SK-N-SH (cell line): ENCODE measurements around the gene CNPY4. TPM values are rescaled to one million over a fixed set of nuclear protein-coding genes. Genes with fewer than 3 reads are reported as not detected.

ENCODE experiments used
- CTCF ChIA-PET: fragments of 300-600, 350-600 bp; formaldehyde crosslinking; extraction: SDS; loops from one replicate; lab custom pipeline; 2021; lab: Yijun Ruan, JAX
- POLR2A ChIA-PET: fragments of 350-600 bp; sonication (Branson Sonifier 250); formaldehyde crosslinking; extraction: SDS; loops from one replicate; lab custom pipeline; 2020; ENCODE audit warnings: antibody characterized with exemption, inconsistent platforms; lab: Yijun Ruan, JAX
- DNase-seq: peaks from one replicate; pipeline ENCODE4 v3.0.0; 2012
- H2AFZ ChIP-seq: fragments of 200-600 bp; sonication (generic); 2 replicates; pipeline ENCODE4 v1.8.1; 2016; ENCODE audit warnings: antibody characterized with exemption, mild to moderate bottlenecking, low read depth
- H3F3A ChIP-seq: fragments of 200-600 bp; sonication (generic); replicated peaks from 2 replicates; pipeline ENCODE3; 2016; ENCODE audit warnings: antibody characterized with exemption, mild to moderate bottlenecking; ENCODE audit not compliant: insufficient read depth
- H3K27ac ChIP-seq, 2 experiments: fragments of 200-500 bp in 1 of 2; fragments of 200-600 bp in 1 of 2; sonication (Bioruptor generic) in 1 of 2; sonication (generic), shearing (Covaris generic) in 1 of 2; 2 replicates each; pipeline versions ENCODE4 v1.5.1 to v1.6.1; 2014 to 2016; ENCODE audit warnings: low read depth in 2 of 2, inconsistent platforms in 1 of 2, low read length in 1 of 2, mild to moderate bottlenecking in 1 of 2, mixed read lengths in 1 of 2
- H3K27me3 ChIP-seq: fragments of 200-600 bp; sonication (generic), shearing (Covaris generic); 2 replicates; pipeline ENCODE4 v1.6.1; 2016; ENCODE audit warnings: mixed run types; ENCODE audit not compliant: insufficient read depth
- H3K36me3 ChIP-seq, 2 experiments: fragments of 200-500 bp in 1 of 2; fragments of 200-600 bp in 1 of 2; sonication (Bioruptor generic) in 1 of 2; sonication (generic) in 1 of 2; replicated peaks in 1 of 2; 2 replicates each; pipeline versions ENCODE3 to v1.5.1; 2014 to 2016; ENCODE audit warnings: low read length in 1 of 2, mild to moderate bottlenecking in 1 of 2; ENCODE audit not compliant: insufficient read depth in 2 of 2, control insufficient read depth in 1 of 2
- H3K4me1 ChIP-seq, 2 experiments: fragments of 200-500 bp in 1 of 2; fragments of 200-600 bp in 1 of 2; sonication (Bioruptor generic) in 1 of 2; sonication (generic), shearing (Covaris generic) in 1 of 2; 2 replicates each; pipeline versions ENCODE4 v1.5.1 to v1.6.1; 2014 to 2016; ENCODE audit warnings: low read depth in 1 of 2, low read length in 1 of 2, mixed run types in 1 of 2; ENCODE audit not compliant: insufficient read depth in 2 of 2, control insufficient read depth in 1 of 2
- H3K4me2 ChIP-seq: fragments of 200-600 bp; sonication (generic), shearing (Covaris generic); 2 replicates; pipeline ENCODE4 v1.6.1; 2017; ENCODE audit warnings: mixed run types
- H3K4me3 ChIP-seq, 2 experiments: fragments of 200-500 bp in 1 of 2; fragments of 200-600 bp in 1 of 2; sonication (Bioruptor generic) in 1 of 2; sonication (generic), shearing (Covaris generic) in 1 of 2; 2 replicates each; pipeline versions ENCODE4 v1.5.1 to v1.8.1; 2014 to 2016; ENCODE audit warnings: low read depth in 2 of 2, inconsistent platforms in 1 of 2, low read length in 1 of 2, mild to moderate bottlenecking in 1 of 2, mixed read lengths in 1 of 2, moderate library complexity in 1 of 2
- H3K79me2 ChIP-seq: fragments of 200-600 bp; sonication (generic); 2 replicates; pipeline ENCODE4 v1.8.1; 2017; ENCODE audit warnings: mild to moderate bottlenecking; ENCODE audit not compliant: insufficient read depth
- H3K9ac ChIP-seq: fragments of 200-600 bp; sonication (generic); 2 replicates; pipeline ENCODE4 v1.6.1; 2017; ENCODE audit warnings: mixed run types
- H3K9me2 ChIP-seq: fragments of 200-600 bp; sonication (generic); 2 replicates; pipeline ENCODE4 v1.6.1; 2017; ENCODE audit warnings: mixed run types
- H3K9me3 ChIP-seq: fragments of 200-600 bp; sonication (generic); 2 replicates; pipeline ENCODE4 v1.6.1; 2017; ENCODE audit warnings: mixed run types, mild to moderate bottlenecking, moderate library complexity
- H4K20me1 ChIP-seq: fragments of 200-600 bp; sonication (generic); 2 replicates; pipeline ENCODE4 v1.6.1; 2017; ENCODE audit warnings: mild to moderate bottlenecking, mixed run types; ENCODE audit not compliant: insufficient read depth
- FOXJ3 ChIP-seq: sonication (generic); formaldehyde crosslinking; IDR thresholded peaks from 2 replicates; pipeline ENCODE4 v1.5.1; 2020; ENCODE audit warnings: mild to moderate bottlenecking, missing genetic modification reagents
- GABPA ChIP-seq: IDR thresholded peaks from 2 replicates; pipeline ENCODE4 v1.4.0; 2012; ENCODE audit warnings: low read depth, mild to moderate bottlenecking
- JUND ChIP-seq: IDR thresholded peaks from 2 replicates; pipeline ENCODE4 v1.4.0; 2012
- MXI1 ChIP-seq: IDR thresholded peaks from 2 replicates; pipeline ENCODE4 v1.6.1; 2012; ENCODE audit warnings: mild to moderate bottlenecking, low read depth, low read length, improper control_type of control experiment
- NFIC ChIP-seq: IDR thresholded peaks from 2 replicates; pipeline ENCODE4 v1.4.0; 2012; ENCODE audit warnings: borderline replicate concordance
- RFX5 ChIP-seq: IDR thresholded peaks from 2 replicates; pipeline ENCODE4 v1.6.1; 2012; ENCODE audit warnings: mild to moderate bottlenecking, improper control_type of control experiment, low read length
- RXRA ChIP-seq: IDR thresholded peaks from 2 replicates; pipeline ENCODE4 v1.4.0; 2012; ENCODE audit warnings: low read depth, mild to moderate bottlenecking, borderline replicate concordance
- SMC3 ChIP-seq: IDR thresholded peaks from 2 replicates; pipeline ENCODE4 v1.6.1; 2012; ENCODE audit warnings: low read depth, low read length, improper control_type of control experiment
- TAF1 ChIP-seq: IDR thresholded peaks from 2 replicates; pipeline ENCODE4 v1.6.1; 2012; ENCODE audit warnings: low read depth, mild to moderate bottlenecking, low read length, moderate library complexity, borderline replicate concordance
- WGBS: methylation state at CpG from one replicate; pipeline ENCODE4 v1.1.6; 2017; ENCODE audit warnings: low lambda C conversion rate; 5-methylcytosine and 5-hydroxymethylcytosine counted together
- polyA plus RNA-seq, 3 experiments: library from polyadenylated mRNA; depleted of rRNA; stranded (reverse); fragments of >200 nt; gene quantifications; 2 replicates each; pipeline ENCODE4 v1.2.3, GENCODE V29; 2012
- TF ChIP-seq, protein P1 (sequence below): IDR thresholded peaks from 2 replicates; pipeline ENCODE4 v1.6.1; 2012; ENCODE audit warnings: mild to moderate bottlenecking, low read depth, low read length, moderate library complexity
- TF ChIP-seq, protein P2 (sequence below): fragments of 150-350 bp; IDR thresholded peaks from 2 replicates; pipeline ENCODE4 v1.6.1; 2017; ENCODE audit warnings: antibody characterized with exemption, low read length, low read depth, borderline replicate concordance
- TF ChIP-seq, protein P3 (sequence below): IDR thresholded peaks from 2 replicates; pipeline ENCODE4 v1.4.0; 2012; ENCODE audit warnings: low read depth

Gene CNPY4
- polyA plus RNA-seq, 1 of the 3 experiments (the other 2 are of a cell fraction), result 52.0 TPM

DNA sequence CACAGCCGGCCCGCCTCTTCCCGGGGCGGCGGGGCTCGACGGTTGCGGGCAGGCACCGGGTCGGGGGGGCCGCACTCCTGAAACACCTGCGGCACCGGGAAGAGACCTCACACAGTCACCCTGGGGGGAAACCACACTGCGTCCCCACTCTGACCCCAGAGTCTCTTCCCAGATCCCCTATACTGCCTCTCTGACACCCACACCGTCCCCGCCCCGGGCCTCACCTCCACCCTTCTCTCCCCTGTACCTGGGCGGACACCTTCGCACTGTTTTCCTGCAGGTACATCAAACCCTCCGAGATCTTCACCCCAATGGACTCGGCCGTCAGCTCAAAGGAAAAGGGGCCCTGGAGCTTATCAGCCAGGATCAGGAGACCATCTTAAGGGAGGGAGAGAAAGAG is 52.4 kb downstream of the CNPY4 start:
- peaks cover 0 to 31% of the 10 kb centered on the region in 2 experiments; a peak in 1 of 4 replicates for H3K4me1 ChIP-seq
- POLR2A ChIA-PET, result no interaction called here
- no peak overlapping the region for H3K27ac ChIP-seq
- no peaks in the 10 kb centered on the region for H3K9me3 ChIP-seq
- peaks cover 6 to 21% of the 10 kb centered on the region in 2 experiments for H3K36me3 ChIP-seq
- WGBS, result 95% methylated on average over 22 of the region's 22 CpGs
- no peak for DNase-seq
- H3K4me2 ChIP-seq, result no peak overlapping the region
- no peaks in the 10 kb centered on the region for H4K20me1 ChIP-seq
- H3K4me3 ChIP-seq, result no peak overlapping the region
- peaks cover 18% of the 10 kb centered on the region for H3F3A ChIP-seq
- no peak overlapping the region for H2AFZ ChIP-seq
- peaks cover 13% of the 10 kb centered on the region for H3K79me2 ChIP-seq
- CTCF ChIA-PET, result interaction anchor here (2.7 kb wide), 1 partner anchor 41 kb away, joined by 11 read pairs; no protein-coding TSS in a partner anchor
- TF ChIP-seq RFX5 (no peak), NFIC (no peak), MXI1 (no peak)
- TF ChIP-seq, protein P1, sequence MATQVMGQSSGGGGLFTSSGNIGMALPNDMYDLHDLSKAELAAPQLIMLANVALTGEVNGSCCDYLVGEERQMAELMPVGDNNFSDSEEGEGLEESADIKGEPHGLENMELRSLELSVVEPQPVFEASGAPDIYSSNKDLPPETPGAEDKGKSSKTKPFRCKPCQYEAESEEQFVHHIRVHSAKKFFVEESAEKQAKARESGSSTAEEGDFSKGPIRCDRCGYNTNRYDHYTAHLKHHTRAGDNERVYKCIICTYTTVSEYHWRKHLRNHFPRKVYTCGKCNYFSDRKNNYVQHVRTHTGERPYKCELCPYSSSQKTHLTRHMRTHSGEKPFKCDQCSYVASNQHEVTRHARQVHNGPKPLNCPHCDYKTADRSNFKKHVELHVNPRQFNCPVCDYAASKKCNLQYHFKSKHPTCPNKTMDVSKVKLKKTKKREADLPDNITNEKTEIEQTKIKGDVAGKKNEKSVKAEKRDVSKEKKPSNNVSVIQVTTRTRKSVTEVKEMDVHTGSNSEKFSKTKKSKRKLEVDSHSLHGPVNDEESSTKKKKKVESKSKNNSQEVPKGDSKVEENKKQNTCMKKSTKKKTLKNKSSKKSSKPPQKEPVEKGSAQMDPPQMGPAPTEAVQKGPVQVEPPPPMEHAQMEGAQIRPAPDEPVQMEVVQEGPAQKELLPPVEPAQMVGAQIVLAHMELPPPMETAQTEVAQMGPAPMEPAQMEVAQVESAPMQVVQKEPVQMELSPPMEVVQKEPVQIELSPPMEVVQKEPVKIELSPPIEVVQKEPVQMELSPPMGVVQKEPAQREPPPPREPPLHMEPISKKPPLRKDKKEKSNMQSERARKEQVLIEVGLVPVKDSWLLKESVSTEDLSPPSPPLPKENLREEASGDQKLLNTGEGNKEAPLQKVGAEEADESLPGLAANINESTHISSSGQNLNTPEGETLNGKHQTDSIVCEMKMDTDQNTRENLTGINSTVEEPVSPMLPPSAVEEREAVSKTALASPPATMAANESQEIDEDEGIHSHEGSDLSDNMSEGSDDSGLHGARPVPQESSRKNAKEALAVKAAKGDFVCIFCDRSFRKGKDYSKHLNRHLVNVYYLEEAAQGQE, result no peak
- no peaks in the 10 kb centered on the region for H3K9me2 ChIP-seq
- no peak overlapping the region for H3K9ac ChIP-seq
- no peaks in the 10 kb centered on the region for H3K27me3 ChIP-seq

DNA sequence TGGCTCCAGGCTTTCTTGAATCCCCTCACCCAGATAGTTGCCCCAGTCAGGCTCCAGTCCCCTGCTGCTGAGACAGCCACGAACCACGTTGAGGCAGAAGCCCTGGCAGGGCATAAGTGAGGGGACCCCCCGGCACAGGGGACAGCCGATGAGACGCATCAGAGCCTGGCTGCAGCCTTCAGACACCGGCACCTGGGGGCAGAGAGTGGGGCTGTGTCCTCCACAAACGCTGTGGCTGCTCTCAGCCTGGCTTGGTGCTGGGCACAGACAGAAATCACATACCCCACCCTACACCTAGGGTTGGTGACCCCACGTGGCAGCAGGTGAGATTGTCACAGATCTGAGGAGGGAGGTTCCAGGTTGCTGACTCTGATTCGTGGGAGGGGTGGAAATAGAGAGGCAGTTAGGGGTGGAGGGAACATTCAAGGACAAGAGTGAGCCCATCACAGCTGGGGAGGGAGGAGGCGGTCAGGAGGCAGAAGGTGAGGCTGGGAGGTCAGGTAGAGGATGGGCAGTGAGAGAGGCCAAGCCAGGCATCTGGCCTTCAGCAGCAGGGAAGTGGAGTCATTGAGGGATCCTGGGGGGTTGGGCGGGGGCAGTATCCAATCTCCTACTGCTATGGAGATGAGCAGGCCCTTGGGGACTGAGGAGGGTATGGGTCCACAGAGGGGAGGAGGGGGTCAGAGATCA is 54.5 kb downstream of the CNPY4 start:
- Histone ChIP-seq H3F3A (peaks cover 14% of the 10 kb centered on the region), H4K20me1 (no peaks in the 10 kb centered on the region), H3K4me2 (no peak overlapping the region), H3K79me2 (peaks cover 15% of the 10 kb centered on the region), H2AFZ (no peak overlapping the region), H3K9me3 (no peaks in the 10 kb centered on the region), H3K4me3 (no peak overlapping the region), H3K27me3 (no peaks in the 10 kb centered on the region), H3K4me1 (peaks cover 0 to 16% of the 10 kb centered on the region in 2 experiments; a peak in 1 of 4 replicates), H3K9ac (no peak overlapping the region), H3K9me2 (no peaks in the 10 kb centered on the region), H3K36me3 (peaks cover 6 to 21% of the 10 kb centered on the region in 2 experiments), H3K27ac (no peak overlapping the region)
- DNase-seq, result peak; percentile 24
- TF ChIP-seq, protein P2, sequence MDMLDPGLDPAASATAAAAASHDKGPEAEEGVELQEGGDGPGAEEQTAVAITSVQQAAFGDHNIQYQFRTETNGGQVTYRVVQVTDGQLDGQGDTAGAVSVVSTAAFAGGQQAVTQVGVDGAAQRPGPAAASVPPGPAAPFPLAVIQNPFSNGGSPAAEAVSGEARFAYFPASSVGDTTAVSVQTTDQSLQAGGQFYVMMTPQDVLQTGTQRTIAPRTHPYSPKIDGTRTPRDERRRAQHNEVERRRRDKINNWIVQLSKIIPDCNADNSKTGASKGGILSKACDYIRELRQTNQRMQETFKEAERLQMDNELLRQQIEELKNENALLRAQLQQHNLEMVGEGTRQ, result no peak
- TF ChIP-seq JUND (no peak), GABPA (no peak), FOXJ3 (no peak), RXRA (no peak), TAF1 (no peak), RFX5 (no peak), SMC3 (no peak)
- TF ChIP-seq, protein P3, sequence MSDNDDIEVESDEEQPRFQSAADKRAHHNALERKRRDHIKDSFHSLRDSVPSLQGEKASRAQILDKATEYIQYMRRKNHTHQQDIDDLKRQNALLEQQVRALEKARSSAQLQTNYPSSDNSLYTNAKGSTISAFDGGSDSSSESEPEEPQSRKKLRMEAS, result no peak
- 91% methylated on average over 10 of the region's 11 CpGs for WGBS
- ChIA-PET POLR2A (no interaction called here), CTCF (interaction anchor here (2.7 kb wide), 1 partner anchor 43 kb away, joined by 11 read pairs; no protein-coding TSS in a partner anchor)
